Neuron (in vitro differentiated cells): ENCODE data around the gene AQP2.

Experiments used
- H2AFZ ChIP-seq: one replicate; pipeline ENCODE4 v1.6.1; 2013; ENCODE audit warnings: low read depth, mild to moderate bottlenecking, inconsistent platforms, low read length, moderate library complexity
- H3K27me3 ChIP-seq: one replicate; pipeline ENCODE4 v1.6.1; 2013; ENCODE audit warnings: low read length; ENCODE audit not compliant: insufficient read depth
- H3K36me3 ChIP-seq: one replicate; pipeline ENCODE4 v1.6.1; 2013; ENCODE audit warnings: low read length; ENCODE audit not compliant: insufficient read depth
- H3K4me1 ChIP-seq: one replicate; pipeline ENCODE4 v1.6.1; 2013; ENCODE audit warnings: low read length; ENCODE audit not compliant: insufficient read depth
- H3K4me3 ChIP-seq: 2 replicates; pipeline ENCODE4 v1.5.1; 2013; ENCODE audit warnings: mild to moderate bottlenecking, low read length, moderate library complexity
- H3K9me3 ChIP-seq: one replicate; pipeline ENCODE4 v1.6.1; 2013; ENCODE audit warnings: low read length

Gene AQP2

GRCh38 chr12:49937639-49938300 is 12.8 kb upstream of the AQP2 start:
- Histone ChIP-seq H3K27me3 (peaks cover 8% of the 10 kb centered on the region), H3K9me3 (no peaks in the 10 kb centered on the region), H2AFZ (no peak overlapping the region), H3K4me1 (peaks cover under 1% of the 10 kb centered on the region), H3K4me3 (no peak overlapping the region), H3K36me3 (no peaks in the 10 kb centered on the region)

GRCh38 chr12:49939307-49939706 is 11.2 kb upstream of the AQP2 start:
- Histone ChIP-seq H2AFZ (no peak overlapping the region), H3K4me1 (no peaks in the 10 kb centered on the region), H3K27me3 (peaks cover 22% of the 10 kb centered on the region), H3K9me3 (no peaks in the 10 kb centered on the region), H3K36me3 (no peaks in the 10 kb centered on the region), H3K4me3 (no peak overlapping the region)

- H3K36me3 ChIP-seq, result no peaks in the 10 kb centered on the region
- H3K4me1 ChIP-seq, result no peaks in the 10 kb centered on the region
- H3K9me3 ChIP-seq, result no peaks in the 10 kb centered on the region
- no peak overlapping the region for H3K4me3 ChIP-seq
- no peak overlapping the region for H2AFZ ChIP-seq
- peaks cover 26% of the 10 kb centered on the region for H3K27me3 ChIP-seq
Measured at GRCh38 chr12:49939707-49940106, 10.8 kb upstream of the AQP2 start.

GRCh38 chr12:49941556-49942511 is 8.7 kb upstream of the AQP2 start:
- Histone ChIP-seq H3K4me1 (no peaks in the 10 kb centered on the region), H2AFZ (no peak overlapping the region), H3K9me3 (no peaks in the 10 kb centered on the region), H3K4me3 (no peak overlapping the region), H3K27me3 (peaks cover 31% of the 10 kb centered on the region), H3K36me3 (no peaks in the 10 kb centered on the region)

GRCh38 chr12:49942512-49942893 is 8.0 kb upstream of the AQP2 start:
- peaks cover 31% of the 10 kb centered on the region for H3K27me3 ChIP-seq

GRCh38 chr12:49942921-49943624 is 7.5 kb upstream of the AQP2 start:
- Histone ChIP-seq H3K27me3 (peaks cover 31% of the 10 kb centered on the region), H3K36me3 (no peaks in the 10 kb centered on the region), H3K4me1 (no peaks in the 10 kb centered on the region)

More at GRCh38 chr12:49942512-49942893, 8.0 kb upstream of the AQP2 start:
- Histone ChIP-seq H3K36me3 (no peaks in the 10 kb centered on the region), H3K4me1 (no peaks in the 10 kb centered on the region), H2AFZ (no peak overlapping the region), H3K9me3 (no peaks in the 10 kb centered on the region), H3K4me3 (no peak overlapping the region)

GRCh38 chr12:49943625-49943960 is 6.9 kb upstream of the AQP2 start:
- H2AFZ ChIP-seq, result no peak overlapping the region
- peaks cover 31% of the 10 kb centered on the region for H3K27me3 ChIP-seq
- no peak overlapping the region for H3K4me3 ChIP-seq
- no peaks in the 10 kb centered on the region for H3K4me1 ChIP-seq
- H3K9me3 ChIP-seq, result no peaks in the 10 kb centered on the region
- no peaks in the 10 kb centered on the region for H3K36me3 ChIP-seq

More at GRCh38 chr12:49942921-49943624, 7.5 kb upstream of the AQP2 start:
- H3K9me3 ChIP-seq, result no peaks in the 10 kb centered on the region
- H3K4me3 ChIP-seq, result no peak overlapping the region
- H2AFZ ChIP-seq, result no peak overlapping the region

GRCh38 chr12:49944046-49944445 is 6.5 kb upstream of the AQP2 start:
- H3K4me1 ChIP-seq, result no peaks in the 10 kb centered on the region
- H3K27me3 ChIP-seq, result peaks cover 31% of the 10 kb centered on the region
- no peak overlapping the region for H3K4me3 ChIP-seq
- no peaks in the 10 kb centered on the region for H3K9me3 ChIP-seq
- no peaks in the 10 kb centered on the region for H3K36me3 ChIP-seq
- no peak overlapping the region for H2AFZ ChIP-seq

GRCh38 chr12:49944718-49945117 is 5.8 kb upstream of the AQP2 start:
- H3K4me1 ChIP-seq, result no peaks in the 10 kb centered on the region
- peaks cover 33% of the 10 kb centered on the region for H3K27me3 ChIP-seq
- H2AFZ ChIP-seq, result no peak overlapping the region
- H3K4me3 ChIP-seq, result no peak overlapping the region
- H3K9me3 ChIP-seq, result no peaks in the 10 kb centered on the region
- H3K36me3 ChIP-seq, result no peaks in the 10 kb centered on the region

- Histone ChIP-seq H3K27me3 (peaks cover 37% of the 10 kb centered on the region), H3K9me3 (no peaks in the 10 kb centered on the region), H3K4me1 (no peaks in the 10 kb centered on the region), H2AFZ (peak overlapping the region; percentile 72), H3K4me3 (peak overlapping the region; percentile 45), H3K36me3 (no peaks in the 10 kb centered on the region)
Measured at GRCh38 chr12:49945394-49946080, 5.0 kb upstream of the AQP2 start.

- no peak overlapping the region for H2AFZ ChIP-seq
- H3K4me1 ChIP-seq, result no peaks in the 10 kb centered on the region
- H3K36me3 ChIP-seq, result no peaks in the 10 kb centered on the region
- no peaks in the 10 kb centered on the region for H3K9me3 ChIP-seq
- peaks cover 37% of the 10 kb centered on the region for H3K27me3 ChIP-seq
- no peak overlapping the region for H3K4me3 ChIP-seq
Measured at GRCh38 chr12:49946086-49946485, 4.5 kb upstream of the AQP2 start.

- H3K4me1 ChIP-seq, result no peaks in the 10 kb centered on the region
Measured at GRCh38 chr12:49946497-49946896, 4.0 kb upstream of the AQP2 start.

More at GRCh38 chr12:49946497-49946896, 4.0 kb upstream of the AQP2 start:
- no peak overlapping the region for H3K4me3 ChIP-seq
- no peaks in the 10 kb centered on the region for H3K9me3 ChIP-seq
- peaks cover 37% of the 10 kb centered on the region for H3K27me3 ChIP-seq
- no peak overlapping the region for H2AFZ ChIP-seq
- H3K36me3 ChIP-seq, result no peaks in the 10 kb centered on the region
